H9 (cell line): ENCODE results near the gene GLRX2. TPM values are rescaled to one million over a fixed set of nuclear protein-coding genes. Genes with fewer than 3 reads are reported as not detected.

Experiments used
- DNase-seq: peaks from one replicate; pipeline ENCODE4 v3.0.0-alpha.2; 2017
- H2AFZ ChIP-seq: one replicate; pipeline ENCODE4 v1.6.1; 2013; ENCODE audit warnings: mild to moderate bottlenecking, low read length, control low read depth, moderate library complexity
- H2AK5ac ChIP-seq: 2 replicates; pipeline ENCODE4 v1.6.1; 2013; ENCODE audit warnings: low read length, control low read depth, mixed read lengths; ENCODE audit not compliant: insufficient read length
- H2BK120ac ChIP-seq: one replicate; pipeline ENCODE4 v1.6.1; 2013; ENCODE audit warnings: low read depth, mild to moderate bottlenecking, low read length, control low read depth, inconsistent platforms; ENCODE audit not compliant: poor library complexity, severe bottlenecking
- H2BK12ac ChIP-seq: 2 replicates; pipeline ENCODE4 v1.6.1; 2013; ENCODE audit warnings: low read length, control low read depth, mixed read lengths, low read depth; ENCODE audit not compliant: insufficient read length
- H2BK15ac ChIP-seq: 2 replicates; pipeline ENCODE4 v1.6.1; 2013; ENCODE audit warnings: low read depth, low read length, control low read depth
- H2BK20ac ChIP-seq: one replicate; pipeline ENCODE4 v1.6.1; 2013; ENCODE audit warnings: low read depth, mild to moderate bottlenecking, low read length, control low read depth, inconsistent platforms; ENCODE audit not compliant: poor library complexity, severe bottlenecking
- H2BK5ac ChIP-seq: 2 replicates; pipeline ENCODE4 v1.6.1; 2013; ENCODE audit warnings: low read length, control low read depth, mixed read lengths; ENCODE audit not compliant: insufficient read length
- H3K14ac ChIP-seq: 2 replicates; pipeline ENCODE4 v1.6.1; 2013; ENCODE audit warnings: low read length, control low read depth; ENCODE audit not compliant: insufficient read depth
- H3K18ac ChIP-seq: 2 replicates; pipeline ENCODE4 v1.6.1; 2013; ENCODE audit warnings: low read depth, mild to moderate bottlenecking, mixed read lengths, low read length, control low read depth; ENCODE audit not compliant: insufficient read length
- H3K23ac ChIP-seq: 2 replicates; pipeline ENCODE4 v1.6.1; 2013; ENCODE audit warnings: low read length, control low read depth, mixed read lengths, low read depth; ENCODE audit not compliant: insufficient read length
- H3K23me2 ChIP-seq: 2 replicates; pipeline ENCODE4 v1.6.1; 2013; ENCODE audit warnings: low read depth, mild to moderate bottlenecking, mixed read lengths, low read length, control low read depth; ENCODE audit not compliant: insufficient read length, poor library complexity, severe bottlenecking
- H3K27ac ChIP-seq: 2 replicates; pipeline ENCODE4 v1.5.1; 2013; ENCODE audit warnings: low read length, control low read depth, mixed read lengths, low read depth; ENCODE audit not compliant: insufficient read length
- H3K27me3 ChIP-seq: 2 replicates; pipeline ENCODE4 v1.6.1; 2013; ENCODE audit warnings: low read length, control low read depth, inconsistent platforms; ENCODE audit not compliant: insufficient read depth
- H3K4ac ChIP-seq: 2 replicates; pipeline ENCODE4 v1.6.1; 2013; ENCODE audit warnings: low read depth, mild to moderate bottlenecking, control low read depth, inconsistent platforms, low read length, moderate library complexity
- H3K4me1 ChIP-seq: 2 replicates; pipeline ENCODE4 v1.6.1; 2013; ENCODE audit warnings: low read length, control low read depth, inconsistent platforms; ENCODE audit not compliant: insufficient read depth
- H3K4me2 ChIP-seq: 2 replicates; pipeline ENCODE4 v1.6.1; 2013; ENCODE audit warnings: low read length, control low read depth, mixed read lengths; ENCODE audit not compliant: insufficient read length, insufficient read depth
- H3K56ac ChIP-seq: 2 replicates; pipeline ENCODE4 v1.6.1; 2013; ENCODE audit warnings: low read depth, mild to moderate bottlenecking, mixed read lengths, low read length, control low read depth; ENCODE audit not compliant: insufficient read length
- H3K79me1 ChIP-seq: 2 replicates; pipeline ENCODE4 v1.6.1; 2013; ENCODE audit warnings: low read depth, mild to moderate bottlenecking, moderate library complexity, low read length, control low read depth, inconsistent platforms; ENCODE audit not compliant: insufficient read depth, poor library complexity, severe bottlenecking
- H3K79me2 ChIP-seq: 2 replicates; pipeline ENCODE4 v1.6.1; 2013; ENCODE audit warnings: low read length, control low read depth, inconsistent platforms; ENCODE audit not compliant: insufficient read depth
- H3K9ac ChIP-seq: 2 replicates; pipeline ENCODE4 v1.6.1; 2013; ENCODE audit warnings: low read length, control low read depth, mixed read lengths; ENCODE audit not compliant: insufficient read length; ENCODE audit errors: extremely low read depth
- H3K9me3 ChIP-seq: one replicate; pipeline ENCODE4 v1.6.1; 2013; ENCODE audit warnings: low read depth, low read length, inconsistent platforms; ENCODE audit not compliant: control insufficient read depth
- H3T11ph ChIP-seq: one replicate; pipeline ENCODE4 v1.6.1; 2013; ENCODE audit warnings: mild to moderate bottlenecking, low read length, control low read depth, inconsistent platforms
- H4K20me1 ChIP-seq: one replicate; pipeline ENCODE4 v1.6.1; 2013; ENCODE audit not compliant: control insufficient read depth, insufficient read length, insufficient read depth
- H4K5ac ChIP-seq: 2 replicates; pipeline ENCODE4 v1.6.1; 2013; ENCODE audit warnings: low read depth, mild to moderate bottlenecking, mixed read lengths, low read length, control low read depth; ENCODE audit not compliant: insufficient read length
- H4K8ac ChIP-seq: replicated peaks from 2 replicates; pipeline ENCODE4 v1.6.1; 2013; ENCODE audit warnings: low read length, control low read depth, mixed read lengths, low read depth; ENCODE audit not compliant: insufficient read length
- H4K91ac ChIP-seq: 2 replicates; pipeline ENCODE4 v1.6.1; 2013; ENCODE audit warnings: low read depth, mild to moderate bottlenecking, moderate library complexity, mixed read lengths, low read length, control low read depth; ENCODE audit not compliant: insufficient read length
- H3K27ac Mint-ChIP-seq, 3 experiments: 2 replicates in 2 of 3; 3 replicates in 1 of 3; pipeline ENCODE4 v1.8.0; 2020 to 2021; ENCODE audit warnings: mixed read lengths in 3 of 3, mild to moderate bottlenecking in 1 of 3, moderate library complexity in 1 of 3
- H3K27me3 Mint-ChIP-seq: 2 replicates; pipeline ENCODE4 v1.8.0; 2021; ENCODE audit warnings: low read depth, mild to moderate bottlenecking, moderate library complexity, mixed read lengths
- H3K36me3 Mint-ChIP-seq, 3 experiments: 2 replicates in 2 of 3; 3 replicates in 1 of 3; pipeline ENCODE4 v1.8.0; 2020 to 2021; ENCODE audit warnings: low read depth in 3 of 3, mixed read lengths in 3 of 3; ENCODE audit not compliant: insufficient read depth in 1 of 3
- H3K4me1 Mint-ChIP-seq, 2 experiments: 2 replicates each; pipeline ENCODE4 v1.8.0; 2020; ENCODE audit warnings: mixed read lengths in 2 of 2
- H3K4me3 Mint-ChIP-seq, 2 experiments: 2 replicates in 1 of 2; 3 replicates in 1 of 2; pipeline ENCODE4 v1.8.0; 2020 to 2021; ENCODE audit warnings: mild to moderate bottlenecking in 2 of 2, mixed read lengths in 2 of 2, moderate library complexity in 1 of 2
- H3K9me3 Mint-ChIP-seq, 2 experiments: 2 replicates in 1 of 2; 3 replicates in 1 of 2; pipeline ENCODE4 v1.8.0; 2020; ENCODE audit warnings: mild to moderate bottlenecking in 2 of 2, mixed read lengths in 2 of 2, moderate library complexity in 1 of 2
- WGBS: extraction: QIAGEN DNeasy Blood & Tissue Kit; methylation state at CpG from one replicate; pipeline ENCODE4 v1.1.7; 2013; ENCODE audit warnings: missing lambda C conversion rate, low lambda C conversion rate, mixed read lengths; ENCODE audit not compliant: insufficient read length; ENCODE audit errors: extremely low coverage; 5-methylcytosine and 5-hydroxymethylcytosine counted together
- total RNA-seq: library from RNA; stranded (reverse); gene quantifications from 2 replicates; pipeline ENCODE4 v1.2.1, GENCODE V29; 2021
- TF ChIP-seq, protein P1 (sequence below): fragments of 200-600 bp; sonication (generic); conservative IDR thresholded peaks from 3 replicates; pipeline ENCODE4 v1.8.0; 2021; ENCODE audit warnings: antibody characterized with exemption, mild to moderate bottlenecking

Gene GLRX2
- total RNA-seq, 1 experiment from 2014 or later = 10.1 TPM

DNA sequence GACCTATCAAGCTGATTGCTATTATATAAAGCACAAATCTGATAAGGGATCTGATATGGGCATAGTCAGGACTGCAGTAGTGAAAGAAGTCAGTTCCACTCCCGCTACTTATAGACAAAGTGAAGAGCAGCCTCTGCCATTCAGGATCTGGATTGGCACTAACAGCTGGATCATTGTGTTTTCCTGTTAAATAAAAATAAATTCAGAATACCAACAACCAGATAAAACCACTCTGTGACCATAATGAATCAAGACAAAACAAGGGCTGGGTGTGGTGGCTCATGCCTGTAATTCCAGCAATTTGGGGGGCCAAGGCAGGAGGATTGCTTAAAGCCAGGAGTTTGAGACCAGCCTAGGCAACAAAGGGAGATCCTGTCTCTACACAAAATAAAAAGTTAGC is 5.0 kb upstream of the GLRX2 start:
- Histone ChIP-seq H2BK120ac (no peak overlapping the region), H3K27ac (no peak overlapping the region), H4K8ac (no peak overlapping the region), H3K27me3 (no peaks in the 10 kb centered on the region), H3K56ac (no peak overlapping the region), H3K4me2 (no peak overlapping the region), H3K9me3 (no peaks in the 10 kb centered on the region), H3T11ph (no peak overlapping the region), H4K5ac (no peak overlapping the region), H3K23me2 (no peaks in the 10 kb centered on the region), H3K23ac (no peak overlapping the region), H2AK5ac (no peak overlapping the region), H3K4me1 (peaks cover 7% of the 10 kb centered on the region; the same call in 1 of the 2 replicates), H2BK5ac (no peak overlapping the region), H3K9ac (no peak overlapping the region), H3K79me2 (no peaks in the 10 kb centered on the region), H3K18ac (no peak overlapping the region), H2BK15ac (no peak overlapping the region), H2BK20ac (no peak overlapping the region), H2AFZ (no peak overlapping the region), H2BK12ac (no peak overlapping the region), H4K20me1 (no peaks in the 10 kb centered on the region), H3K79me1 (no peaks in the 10 kb centered on the region), H3K4ac (no peak overlapping the region), H3K14ac (no peak overlapping the region), H4K91ac (no peak overlapping the region)
- TF ChIP-seq, protein P1, sequence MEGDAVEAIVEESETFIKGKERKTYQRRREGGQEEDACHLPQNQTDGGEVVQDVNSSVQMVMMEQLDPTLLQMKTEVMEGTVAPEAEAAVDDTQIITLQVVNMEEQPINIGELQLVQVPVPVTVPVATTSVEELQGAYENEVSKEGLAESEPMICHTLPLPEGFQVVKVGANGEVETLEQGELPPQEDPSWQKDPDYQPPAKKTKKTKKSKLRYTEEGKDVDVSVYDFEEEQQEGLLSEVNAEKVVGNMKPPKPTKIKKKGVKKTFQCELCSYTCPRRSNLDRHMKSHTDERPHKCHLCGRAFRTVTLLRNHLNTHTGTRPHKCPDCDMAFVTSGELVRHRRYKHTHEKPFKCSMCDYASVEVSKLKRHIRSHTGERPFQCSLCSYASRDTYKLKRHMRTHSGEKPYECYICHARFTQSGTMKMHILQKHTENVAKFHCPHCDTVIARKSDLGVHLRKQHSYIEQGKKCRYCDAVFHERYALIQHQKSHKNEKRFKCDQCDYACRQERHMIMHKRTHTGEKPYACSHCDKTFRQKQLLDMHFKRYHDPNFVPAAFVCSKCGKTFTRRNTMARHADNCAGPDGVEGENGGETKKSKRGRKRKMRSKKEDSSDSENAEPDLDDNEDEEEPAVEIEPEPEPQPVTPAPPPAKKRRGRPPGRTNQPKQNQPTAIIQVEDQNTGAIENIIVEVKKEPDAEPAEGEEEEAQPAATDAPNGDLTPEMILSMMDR = no peak
- Mint-ChIP-seq H3K36me3 (no peaks in the 10 kb centered on the region), H3K4me3 (no peak overlapping the region), H3K9me3 (no peaks in the 10 kb centered on the region), H3K27ac (no peak overlapping the region), H3K4me1 (peaks cover 30 to 34% of the 10 kb centered on the region in 2 experiments), H3K27me3 (no peaks in the 10 kb centered on the region)
- WGBS = no CpG with 5 or more reads among the region's 1 CpG
- no peak for DNase-seq
